Liver (tissue), 9 donors: ENCODE results near the gene PKHD1. TPM values are rescaled to one million over a fixed set of nuclear protein-coding genes. Genes with fewer than 3 reads are reported as not detected.

Source experiments
- DNase-seq: peaks from one replicate; pipeline ENCODE4 v3.0.0-alpha.2; 2017; ENCODE audit warnings: low spot score
- H3K27ac ChIP-seq, 2 donors: one replicate each; pipeline ENCODE4 v1.7.0; 2013; ENCODE audit warnings: inconsistent platforms in 2 of 2, low read length in 2 of 2, control low read depth in 1 of 2, low read depth in 1 of 2, mild to moderate bottlenecking in 1 of 2
- H3K27me3 ChIP-seq, 4 donors: one replicate each; pipeline versions ENCODE4 v1.6.1 to v1.7.0; 2013; ENCODE audit warnings: low read length in 3 of 4, inconsistent platforms in 1 of 4, mild to moderate bottlenecking in 1 of 4, moderate library complexity in 1 of 4; ENCODE audit not compliant: control insufficient read depth in 4 of 4, insufficient read depth in 4 of 4
- H3K36me3 ChIP-seq, 4 donors: one replicate each; pipeline versions ENCODE4 v1.6.1 to v1.7.0; 2013; ENCODE audit warnings: low read length in 3 of 4, mild to moderate bottlenecking in 3 of 4, low read depth in 1 of 4, moderate library complexity in 1 of 4; ENCODE audit not compliant: control insufficient read depth in 4 of 4, insufficient read depth in 3 of 4
- H3K4me1 ChIP-seq, 4 donors: one replicate each; pipeline versions ENCODE4 v1.6.1 to v1.7.0; 2013; ENCODE audit warnings: low read length in 3 of 4, mild to moderate bottlenecking in 3 of 4, moderate library complexity in 1 of 4; ENCODE audit not compliant: control insufficient read depth in 4 of 4, insufficient read depth in 4 of 4
- H3K4me3 ChIP-seq, 3 donors: one replicate each; pipeline versions ENCODE4 v1.6.1 to v1.7.0; 2013; ENCODE audit warnings: low read length in 3 of 3, control low read depth in 1 of 3, low read depth in 1 of 3, mild to moderate bottlenecking in 1 of 3
- H3K9ac ChIP-seq, 2 donors: one replicate each; pipeline ENCODE4 v1.7.0; 2013; ENCODE audit warnings: low read length in 2 of 2, mild to moderate bottlenecking in 2 of 2, moderate library complexity in 2 of 2, control low read depth in 1 of 2, low read depth in 1 of 2
- H3K9me3 ChIP-seq, 4 donors: one replicate each; pipeline versions ENCODE4 v1.6.1 to v1.7.0; 2013; ENCODE audit warnings: low read length in 3 of 4; ENCODE audit not compliant: control insufficient read depth in 4 of 4
- FOXA1 ChIP-seq: IDR thresholded peaks from 2 replicates; pipeline ENCODE4 v1.6.1; 2016; ENCODE audit warnings: antibody characterized with exemption
- FOXA2 ChIP-seq: IDR thresholded peaks from 2 replicates; pipeline ENCODE4 v1.6.1; 2016; ENCODE audit warnings: antibody characterized with exemption
- GABPA ChIP-seq, 2 donors: IDR thresholded peaks in 1 of 2; conservative IDR thresholded peaks in 1 of 2; 2 replicates each; pipeline ENCODE4 v1.6.1; 2016; ENCODE audit warnings: antibody characterized with exemption in 2 of 2, mild to moderate bottlenecking in 1 of 2, moderate library complexity in 1 of 2
- HNF4A ChIP-seq, 2 donors: conservative IDR thresholded peaks; 2 replicates each; pipeline ENCODE4 v1.6.1; 2016; ENCODE audit warnings: antibody characterized with exemption in 2 of 2, mild to moderate bottlenecking in 2 of 2
- HNF4G ChIP-seq: IDR thresholded peaks from 2 replicates; pipeline ENCODE4 v1.6.1; 2016; ENCODE audit warnings: antibody characterized with exemption
- JUND ChIP-seq, 2 donors: IDR thresholded peaks; 2 replicates each; pipeline ENCODE4 v1.6.1; 2016; ENCODE audit warnings: antibody characterized with exemption in 2 of 2
- NR2F2 ChIP-seq: IDR thresholded peaks from 2 replicates; pipeline ENCODE4 v1.6.1; 2016; ENCODE audit warnings: antibody characterized with exemption
- RAD21 ChIP-seq, 2 donors: IDR thresholded peaks; 2 replicates each; pipeline ENCODE4 v1.6.1; 2016; ENCODE audit warnings: antibody characterized with exemption in 2 of 2, mild to moderate bottlenecking in 2 of 2
- REST ChIP-seq: IDR thresholded peaks from 2 replicates; pipeline ENCODE4 v1.6.1; 2016; ENCODE audit warnings: antibody characterized with exemption, mild to moderate bottlenecking
- RXRA ChIP-seq, 2 donors: IDR thresholded peaks; 2 replicates each; pipeline ENCODE4 v1.6.1; 2017 to 2018; ENCODE audit warnings: antibody characterized with exemption in 2 of 2, mild to moderate bottlenecking in 1 of 2
- SP1 ChIP-seq: IDR thresholded peaks from 2 replicates; pipeline ENCODE4 v1.6.1; 2018; ENCODE audit warnings: antibody characterized with exemption, mild to moderate bottlenecking
- TAF1 ChIP-seq: conservative IDR thresholded peaks from 2 replicates; pipeline ENCODE4 v1.6.1; 2016; ENCODE audit warnings: antibody characterized with exemption, mild to moderate bottlenecking
- WGBS: extraction: QIAGEN DNeasy Blood & Tissue Kit; methylation state at CpG from one replicate; pipeline ENCODE4 v1.1.7; 2013; 5-methylcytosine and 5-hydroxymethylcytosine counted together
- polyA plus RNA-seq, 2 donors: library from polyadenylated mRNA; stranded (reverse) in 1 of 2; unstranded in 1 of 2; fragments of 200-250 nt in 1 of 2; fragments of >200 nt in 1 of 2; fragmentation: Nextera tagmentation in 1 of 2; extraction: Ambion mirVana in 1 of 2; gene quantifications; one replicate each; pipeline versions ENCODE4 v1.2.1 to v1.2.3, GENCODE V29; 2013 to 2015
- total RNA-seq, 2 donors: library from RNA; depleted of rRNA; stranded (reverse); fragments of >200 nt; gene quantifications; one replicate each; pipeline ENCODE4 v1.2.3, GENCODE V29; 2014
- TF ChIP-seq, protein P1 (sequence below): IDR thresholded peaks from 2 replicates; pipeline ENCODE4 v1.6.1; 2016; ENCODE audit warnings: antibody characterized with exemption
- TF ChIP-seq, protein P2 (sequence below): IDR thresholded peaks from 2 replicates; pipeline ENCODE4 v1.6.1; 2016; ENCODE audit warnings: antibody characterized with exemption
- donor health status: healthy.
- donor health status: healthy.
- donor health status: healthy.
- donor health status: healthy.
- donor health status: healthy.

PKHD1 gene
- total and polyA plus RNA-seq, 4 donors = 0.45 to 10.6 (median 3.2) TPM

DNA sequence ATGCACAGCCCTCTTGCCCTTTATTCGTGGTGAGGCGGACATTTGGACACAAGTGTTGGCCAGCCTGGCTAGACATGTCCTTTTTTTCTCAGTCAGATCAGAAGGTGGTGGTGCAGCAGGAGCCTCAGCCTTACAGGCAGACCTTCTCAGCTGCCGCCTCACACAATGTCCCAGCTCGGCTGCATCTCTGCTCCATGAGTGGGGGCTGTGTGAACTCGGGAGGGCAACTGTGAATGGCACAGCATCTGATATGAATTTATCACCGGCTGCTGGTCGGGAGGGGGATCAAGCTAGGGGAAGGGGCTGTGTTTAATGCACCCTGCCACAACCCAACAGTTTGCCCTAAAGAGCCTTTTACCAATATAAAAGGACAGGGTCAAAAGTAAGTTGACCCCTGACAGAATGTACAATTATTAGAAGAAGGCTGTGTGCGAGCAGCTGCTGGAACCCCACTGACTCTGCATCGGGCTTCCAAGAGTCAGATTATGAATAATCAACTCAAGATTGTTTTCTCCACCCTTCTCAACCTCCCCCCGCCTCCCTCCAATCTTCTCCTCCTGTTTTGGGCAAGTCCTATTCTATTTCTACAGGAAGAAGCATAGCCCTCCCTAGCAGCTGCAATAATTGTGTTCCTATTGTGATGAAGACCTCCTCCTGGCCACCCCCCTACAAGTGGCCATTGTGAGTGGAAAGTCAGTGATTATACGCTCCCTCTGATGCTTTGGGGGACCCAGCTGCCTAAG is 245.2 kb downstream of the PKHD1 start (continued):
- TF ChIP-seq FOXA2 (no peak), JUND (IDR thresholded peaks at IDR 0.05) (no peak), HNF4G (no peak), HNF4A (conservative IDR thresholded peaks at IDR 0.05) (no peak), SP1 (no peak)
- TF ChIP-seq, protein P1, sequence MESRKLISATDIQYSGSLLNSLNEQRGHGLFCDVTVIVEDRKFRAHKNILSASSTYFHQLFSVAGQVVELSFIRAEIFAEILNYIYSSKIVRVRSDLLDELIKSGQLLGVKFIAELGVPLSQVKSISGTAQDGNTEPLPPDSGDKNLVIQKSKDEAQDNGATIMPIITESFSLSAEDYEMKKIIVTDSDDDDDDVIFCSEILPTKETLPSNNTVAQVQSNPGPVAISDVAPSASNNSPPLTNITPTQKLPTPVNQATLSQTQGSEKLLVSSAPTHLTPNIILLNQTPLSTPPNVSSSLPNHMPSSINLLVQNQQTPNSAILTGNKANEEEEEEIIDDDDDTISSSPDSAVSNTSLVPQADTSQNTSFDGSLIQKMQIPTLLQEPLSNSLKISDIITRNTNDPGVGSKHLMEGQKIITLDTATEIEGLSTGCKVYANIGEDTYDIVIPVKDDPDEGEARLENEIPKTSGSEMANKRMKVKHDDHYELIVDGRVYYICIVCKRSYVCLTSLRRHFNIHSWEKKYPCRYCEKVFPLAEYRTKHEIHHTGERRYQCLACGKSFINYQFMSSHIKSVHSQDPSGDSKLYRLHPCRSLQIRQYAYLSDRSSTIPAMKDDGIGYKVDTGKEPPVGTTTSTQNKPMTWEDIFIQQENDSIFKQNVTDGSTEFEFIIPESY = no peak
- TF ChIP-seq, protein P2, sequence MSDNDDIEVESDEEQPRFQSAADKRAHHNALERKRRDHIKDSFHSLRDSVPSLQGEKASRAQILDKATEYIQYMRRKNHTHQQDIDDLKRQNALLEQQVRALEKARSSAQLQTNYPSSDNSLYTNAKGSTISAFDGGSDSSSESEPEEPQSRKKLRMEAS = no peak

DNA sequence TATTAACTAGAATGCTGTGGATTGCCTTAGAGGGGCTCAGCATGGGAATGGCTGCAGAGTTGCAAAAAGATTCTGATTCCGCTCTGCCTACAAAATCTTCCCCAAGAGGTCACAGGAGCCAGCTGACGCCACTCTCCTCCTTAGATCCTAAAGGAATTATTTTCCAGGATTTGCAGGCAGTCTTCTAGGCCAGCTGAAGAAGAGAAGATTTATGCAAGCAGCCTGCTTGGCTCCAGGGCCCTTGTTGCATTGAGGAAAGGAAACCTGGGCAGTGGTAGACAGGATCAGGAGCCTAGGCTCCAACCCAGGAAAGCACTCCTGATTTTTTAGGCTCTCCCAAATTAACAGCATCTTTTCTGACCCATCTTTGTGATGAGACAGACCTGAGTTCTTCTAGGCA is 245.8 kb downstream of the PKHD1 start:
- Histone ChIP-seq H3K27ac (no peak overlapping the region), H3K4me3 (no peak overlapping the region), H3K9ac (no peak overlapping the region), H3K9me3 (no peaks in the 10 kb centered on the region), H3K4me1 (peaks cover 0 to 2% (median 0%) of the 10 kb centered on the region in 4 donors), H3K27me3 (no peaks in the 10 kb centered on the region), H3K36me3 (no peaks in the 10 kb centered on the region)
- DNase-seq = no peak
- 92% methylated on average over 2 of the region's 2 CpGs for WGBS
- TF ChIP-seq REST (no peak), NR2F2 (no peak), GABPA (IDR thresholded peaks at IDR 0.05 in 1 of 2, conservative IDR thresholded peaks at IDR 0.05 in 1 of 2) (no peak), HNF4G (no peak), SP1 (no peak), HNF4A (conservative IDR thresholded peaks at IDR 0.05) (no peak), RAD21 (IDR thresholded peaks at IDR 0.05) (no peak), RXRA (IDR thresholded peaks at IDR 0.05) (no peak), FOXA2 (no peak), FOXA1 (no peak), TAF1 (no peak)
- TF ChIP-seq, protein P1 = no peak
